ENCODE measurements around the gene ZSCAN10. TPM values are rescaled to one million over a fixed set of nuclear protein-coding genes. Genes with fewer than 3 reads are reported as not detected.
"Not testable (repeated sequence)": the region's sequence is repeated elsewhere in the genome, so short reads cannot be mapped to it uniquely, and the experiment has no call there.

Gene ZSCAN10
- polyA plus RNA-seq, 1 donor (not counting 4 experiments of a cell fraction or from before 2014, with no cell fraction given): not detected

DNA sequence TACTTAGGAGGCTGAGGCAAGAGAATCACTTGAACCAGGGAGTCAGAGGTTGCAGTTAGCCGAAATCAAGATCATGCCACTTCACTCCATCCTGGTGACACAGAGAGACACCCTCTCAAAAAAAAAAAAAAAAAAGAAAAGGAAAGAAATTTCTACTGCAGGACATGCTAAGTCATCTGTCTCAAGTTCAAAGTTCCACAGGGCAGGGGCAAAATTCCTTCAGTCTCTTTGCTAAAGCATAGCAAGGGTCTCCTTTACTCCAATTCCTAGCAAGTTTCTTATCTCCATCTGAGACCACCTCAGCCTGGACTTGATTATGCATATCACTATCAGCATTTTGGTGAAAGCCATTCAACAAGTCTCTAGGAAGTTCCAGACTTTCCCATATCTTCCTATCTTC, 14.6 kb downstream of the ZSCAN10 start:
- Histone ChIP-seq H3K9ac (ENCODE audit: control insufficient read depth, extremely low read depth, insufficient read depth, low read length) (no peak overlapping the region), H3K4me3 (ENCODE audit: control insufficient read depth in 2 of 3, extremely low read depth in 1 of 3, insufficient read depth in 2 of 3, low read depth in 1 of 3, low read length in 3 of 3) (no peak overlapping the region), H3K27me3 (ENCODE audit: control insufficient read depth, extremely low read depth, insufficient read depth, low read length) (peaks cover 23% of the 10 kb centered on the region), H3K36me3 (ENCODE audit: control insufficient read depth in 2 of 2, extremely low read depth in 1 of 2, insufficient read depth in 2 of 2, low read length in 2 of 2) (no peaks in the 10 kb centered on the region), H3K4me1 (ENCODE audit: control insufficient read depth, extremely low read depth, insufficient read depth, low read length) (no peaks in the 10 kb centered on the region), H3K79me2 (ENCODE audit: control insufficient read depth, insufficient read depth, low read length) (no peaks in the 10 kb centered on the region), H4K20me1 (ENCODE audit: control insufficient read depth, extremely low read depth, insufficient read depth, low read length) (no peaks in the 10 kb centered on the region), H3K4me2 (ENCODE audit: control insufficient read depth, extremely low read depth, insufficient read depth, low read depth, low read length) (no peak overlapping the region), H3K9me1 (ENCODE audit: control insufficient read depth, extremely low read depth, insufficient read depth, low read length) (no peaks in the 10 kb centered on the region), H3K9me3 (ENCODE audit: control insufficient read depth, low read depth, low read length) (no peaks in the 10 kb centered on the region), H3K27ac (ENCODE audit: control insufficient read depth, insufficient read depth, low read length) (no peak overlapping the region), H2AFZ (ENCODE audit: control insufficient read depth, low read length) (no peak overlapping the region)
- DNase-seq (ENCODE audit: low read depth, low spot score): no peak
- dilution Hi-C loops (cut with MboI; ENCODE audit: extremely low pct_ligation_motif_present, low sequenced_read_pairs): no loop called here
- FAIRE-seq: no peak
- no peak for TF ChIP-seq EZH2 (IDR thresholded peaks at IDR 0.05; ENCODE audit: low read length)
- TF ChIP-seq, protein P1, sequence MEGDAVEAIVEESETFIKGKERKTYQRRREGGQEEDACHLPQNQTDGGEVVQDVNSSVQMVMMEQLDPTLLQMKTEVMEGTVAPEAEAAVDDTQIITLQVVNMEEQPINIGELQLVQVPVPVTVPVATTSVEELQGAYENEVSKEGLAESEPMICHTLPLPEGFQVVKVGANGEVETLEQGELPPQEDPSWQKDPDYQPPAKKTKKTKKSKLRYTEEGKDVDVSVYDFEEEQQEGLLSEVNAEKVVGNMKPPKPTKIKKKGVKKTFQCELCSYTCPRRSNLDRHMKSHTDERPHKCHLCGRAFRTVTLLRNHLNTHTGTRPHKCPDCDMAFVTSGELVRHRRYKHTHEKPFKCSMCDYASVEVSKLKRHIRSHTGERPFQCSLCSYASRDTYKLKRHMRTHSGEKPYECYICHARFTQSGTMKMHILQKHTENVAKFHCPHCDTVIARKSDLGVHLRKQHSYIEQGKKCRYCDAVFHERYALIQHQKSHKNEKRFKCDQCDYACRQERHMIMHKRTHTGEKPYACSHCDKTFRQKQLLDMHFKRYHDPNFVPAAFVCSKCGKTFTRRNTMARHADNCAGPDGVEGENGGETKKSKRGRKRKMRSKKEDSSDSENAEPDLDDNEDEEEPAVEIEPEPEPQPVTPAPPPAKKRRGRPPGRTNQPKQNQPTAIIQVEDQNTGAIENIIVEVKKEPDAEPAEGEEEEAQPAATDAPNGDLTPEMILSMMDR (optimal IDR thresholded peaks at IDR 0.05 in 1 of 3, IDR thresholded peaks at IDR 0.05 in 1 of 3, conservative IDR thresholded peaks at IDR 0.05 in 1 of 3; ENCODE audit: extremely low read depth in 1 of 3, insufficient read depth in 2 of 3, low read length in 3 of 3): no peak

DNA sequence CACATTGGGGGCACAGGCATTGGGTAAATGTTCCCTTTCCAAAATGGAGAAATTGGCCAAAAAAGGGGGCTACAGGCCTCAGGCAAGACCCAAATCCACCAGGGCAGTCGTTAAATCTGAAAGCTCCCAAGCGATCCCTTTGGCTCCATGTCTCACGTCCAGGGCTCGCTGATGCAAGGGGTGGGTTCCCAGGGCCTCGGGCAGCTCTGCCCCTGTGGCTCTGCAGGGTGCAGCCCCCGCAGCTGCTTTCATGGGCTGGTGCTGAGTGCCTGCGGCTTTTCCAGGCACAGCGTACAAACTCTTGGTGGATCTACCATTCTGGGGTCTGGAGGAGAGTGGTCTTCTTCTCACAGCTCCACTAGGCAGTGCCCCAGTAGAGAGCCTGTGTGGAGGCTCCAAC, 15.7 kb downstream of the ZSCAN10 start:
- H3K9me3 ChIP-seq (ENCODE audit: control insufficient read depth, low read depth, low read length); H4K20me1 ChIP-seq (ENCODE audit: control insufficient read depth, extremely low read depth, insufficient read depth, low read length); H3K4me1 ChIP-seq (ENCODE audit: control insufficient read depth, extremely low read depth, insufficient read depth, low read length); H2AFZ ChIP-seq (ENCODE audit: control insufficient read depth, low read length); H3K4me3 ChIP-seq (ENCODE audit: control insufficient read depth in 2 of 3, extremely low read depth in 1 of 3, insufficient read depth in 2 of 3, low read depth in 1 of 3, low read length in 3 of 3); H3K27ac ChIP-seq (ENCODE audit: control insufficient read depth, insufficient read depth, low read length); dilution Hi-C loops (cut with MboI; ENCODE audit: extremely low pct_ligation_motif_present, low sequenced_read_pairs); DNase-seq (ENCODE audit: low read depth, low spot score); H3K9me1 ChIP-seq (ENCODE audit: control insufficient read depth, extremely low read depth, insufficient read depth, low read length); H3K9ac ChIP-seq (ENCODE audit: control insufficient read depth, extremely low read depth, insufficient read depth, low read length); H3K36me3 ChIP-seq (ENCODE audit: control insufficient read depth in 2 of 2, extremely low read depth in 1 of 2, insufficient read depth in 2 of 2, low read length in 2 of 2); H3K4me2 ChIP-seq (ENCODE audit: control insufficient read depth, extremely low read depth, insufficient read depth, low read depth, low read length); H3K79me2 ChIP-seq (ENCODE audit: control insufficient read depth, insufficient read depth, low read length); FAIRE-seq: not testable (repeated sequence)
- H3K27me3 ChIP-seq (ENCODE audit: control insufficient read depth, extremely low read depth, insufficient read depth, low read length): peaks cover 29% of the 10 kb centered on the region

DNA sequence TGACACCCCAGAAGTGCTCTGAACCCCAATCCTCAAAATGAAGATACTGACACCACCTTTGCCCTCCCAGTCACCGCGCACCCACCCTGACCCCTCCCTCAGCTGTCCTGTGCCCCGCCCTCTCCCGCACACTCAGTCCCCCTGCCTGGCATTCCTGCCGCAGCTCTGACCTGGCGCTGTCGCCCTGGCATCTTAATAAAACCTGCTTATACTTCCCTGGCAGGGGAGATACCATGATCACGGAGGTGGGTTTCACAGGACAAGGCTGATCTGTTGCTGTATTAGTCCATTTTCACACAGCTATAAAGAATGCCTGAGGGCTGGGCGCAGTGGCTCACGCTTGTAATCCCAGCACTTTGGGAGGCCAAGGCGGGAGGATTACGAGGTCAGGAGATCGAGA, 17.1 kb downstream of the ZSCAN10 start:
- dilution Hi-C loops (cut with MboI; ENCODE audit: extremely low pct_ligation_motif_present, low sequenced_read_pairs): not testable (repeated sequence)

More for the DNA sequence above, 17.1 kb downstream of the ZSCAN10 start:
- H3K4me2 ChIP-seq (ENCODE audit: control insufficient read depth, extremely low read depth, insufficient read depth, low read depth, low read length); H4K20me1 ChIP-seq (ENCODE audit: control insufficient read depth, extremely low read depth, insufficient read depth, low read length); H3K27ac ChIP-seq (ENCODE audit: control insufficient read depth, insufficient read depth, low read length); H3K36me3 ChIP-seq (ENCODE audit: control insufficient read depth in 2 of 2, extremely low read depth in 1 of 2, insufficient read depth in 2 of 2, low read length in 2 of 2); H3K79me2 ChIP-seq (ENCODE audit: control insufficient read depth, insufficient read depth, low read length); H3K9me3 ChIP-seq (ENCODE audit: control insufficient read depth, low read depth, low read length); H3K9me1 ChIP-seq (ENCODE audit: control insufficient read depth, extremely low read depth, insufficient read depth, low read length); FAIRE-seq; H2AFZ ChIP-seq (ENCODE audit: control insufficient read depth, low read length); H3K9ac ChIP-seq (ENCODE audit: control insufficient read depth, extremely low read depth, insufficient read depth, low read length); H3K4me1 ChIP-seq (ENCODE audit: control insufficient read depth, extremely low read depth, insufficient read depth, low read length); DNase-seq (ENCODE audit: low read depth, low spot score); H3K4me3 ChIP-seq (ENCODE audit: control insufficient read depth in 2 of 3, extremely low read depth in 1 of 3, insufficient read depth in 2 of 3, low read depth in 1 of 3, low read length in 3 of 3): not testable (repeated sequence)
- peaks cover 32% of the 10 kb centered on the region for H3K27me3 ChIP-seq (ENCODE audit: control insufficient read depth, extremely low read depth, insufficient read depth, low read length)

All from keratinocyte (primary cell).